Thoracic aorta (tissue), 2 donors: ENCODE data around the gene GTF2F2. TPM values are rescaled to one million over a fixed set of nuclear protein-coding genes. Genes with fewer than 3 reads are reported as not detected.

Source experiments
- ATAC-seq: fragments of 150-250 bp; one replicate; pipeline ENCODE4 v1.8.0; 2017; ENCODE audit warnings: low read depth; ENCODE audit not compliant: insufficient number of reproducible peaks, low FRiP score
- DNase-seq: peaks from one replicate; pipeline ENCODE4 v3.0.0-alpha.2; 2020; ENCODE audit warnings: low spot score
- H3K27ac ChIP-seq, 2 donors: fragments of 200-600 bp; sonication (generic); 1 replicate in 1 of 2; 2 replicates in 1 of 2; pipeline ENCODE4 v1.5.1; 2016; ENCODE audit warnings: mild to moderate bottlenecking in 2 of 2, moderate library complexity in 2 of 2
- H3K27me3 ChIP-seq: fragments of 200-600 bp; sonication (generic); replicated peaks from 2 replicates; pipeline ENCODE4 v1.6.0; 2016; ENCODE audit warnings: mild to moderate bottlenecking; ENCODE audit not compliant: insufficient read depth
- H3K36me3 ChIP-seq: fragments of 200-600 bp; sonication (generic); one replicate; pipeline ENCODE4 v1.5.1; 2016
- H3K4me1 ChIP-seq, 2 donors: fragments of 200-600 bp; sonication (generic); 1 replicate in 1 of 2; 2 replicates in 1 of 2; pipeline versions ENCODE4 v1.5.1 to v1.6.0; 2016; ENCODE audit warnings: low read depth in 2 of 2, mild to moderate bottlenecking in 1 of 2; ENCODE audit not compliant: control insufficient read depth in 1 of 2
- H3K4me3 ChIP-seq: fragments of 200-600 bp; sonication (generic); 2 replicates; pipeline ENCODE4 v1.5.1; 2016; ENCODE audit warnings: mild to moderate bottlenecking
- H3K9me3 ChIP-seq: fragments of 200-600 bp; sonication (generic); 2 replicates; pipeline ENCODE4 v1.5.1; 2016
- CTCF ChIP-seq: fragments of 200-600 bp; sonication (generic); IDR thresholded peaks from one replicate; pipeline ENCODE4 v1.5.1; 2019; ENCODE audit warnings: antibody characterized with exemption
- total RNA-seq, 2 donors: library from RNA; depleted of rRNA; stranded (reverse); fragments of >200 nt; gene quantifications; one replicate each; pipeline versions ENCODE4 v1.1.0 to v1.2.3, GENCODE V29; 2016

Gene GTF2F2
- total RNA-seq, 2 donors from 2014 or later = 7.2 to 18.4 TPM

- no peak for ATAC-seq
- no peaks in the 10 kb centered on the region for H3K36me3 ChIP-seq
- H3K27ac ChIP-seq = no peak overlapping the region
- no peaks in the 10 kb centered on the region for H3K27me3 ChIP-seq
- H3K4me1 ChIP-seq = no peaks in the 10 kb centered on the region
- no peak overlapping the region for H3K4me3 ChIP-seq
- no peak for DNase-seq
- TF ChIP-seq CTCF = no peak
- no peaks in the 10 kb centered on the region for H3K9me3 ChIP-seq
Measured at GRCh38 chr13:45249662-45250061, 129.4 kb downstream of the GTF2F2 start.

GRCh38 chr13:45254396-45254795, 134.1 kb downstream of the GTF2F2 start:
- Histone ChIP-seq H3K36me3 (no peaks in the 10 kb centered on the region), H3K4me3 (no peak overlapping the region), H3K4me1 (no peaks in the 10 kb centered on the region), H3K27me3 (no peaks in the 10 kb centered on the region), H3K27ac (no peak overlapping the region), H3K9me3 (no peaks in the 10 kb centered on the region)
- ATAC-seq (no peak), DNase-seq (no peak)
- TF ChIP-seq CTCF = no peak

GRCh38 chr13:45255247-45255987, 135.1 kb downstream of the GTF2F2 start:
- Histone ChIP-seq H3K4me3 (no peak overlapping the region), H3K36me3 (no peaks in the 10 kb centered on the region), H3K9me3 (no peaks in the 10 kb centered on the region), H3K27ac (no peak overlapping the region), H3K4me1 (no peaks in the 10 kb centered on the region), H3K27me3 (no peaks in the 10 kb centered on the region)
- ATAC-seq (no peak), DNase-seq (no peak)
- no peak for TF ChIP-seq CTCF

- no peak for DNase-seq
- ATAC-seq = no peak
- H3K27ac ChIP-seq = no peak overlapping the region
- no peaks in the 10 kb centered on the region for H3K27me3 ChIP-seq
- no peaks in the 10 kb centered on the region for H3K36me3 ChIP-seq
- H3K9me3 ChIP-seq = no peaks in the 10 kb centered on the region
- no peak overlapping the region for H3K4me3 ChIP-seq
- TF ChIP-seq CTCF = no peak
- no peaks in the 10 kb centered on the region for H3K4me1 ChIP-seq
Measured at GRCh38 chr13:45256254-45256653, 135.9 kb downstream of the GTF2F2 start.

GRCh38 chr13:45257638-45258333, 137.5 kb downstream of the GTF2F2 start:
- H3K27ac ChIP-seq = no peak overlapping the region
- no peaks in the 10 kb centered on the region for H3K36me3 ChIP-seq
- ATAC-seq (no peak), DNase-seq (no peak)
- H3K4me1 ChIP-seq = no peaks in the 10 kb centered on the region
- TF ChIP-seq CTCF = no peak
- H3K9me3 ChIP-seq = no peaks in the 10 kb centered on the region
- H3K4me3 ChIP-seq = no peak overlapping the region
- H3K27me3 ChIP-seq = no peaks in the 10 kb centered on the region
